Liver (tissue), 9 donors: ENCODE results near the gene COX7A2. TPM values are rescaled to one million over a fixed set of nuclear protein-coding genes. Genes with fewer than 3 reads are reported as not detected.

Source experiments
- DNase-seq: peaks from one replicate; pipeline ENCODE4 v3.0.0-alpha.2; 2017; ENCODE audit warnings: low spot score
- H3K27ac ChIP-seq, 2 donors: one replicate each; pipeline ENCODE4 v1.7.0; 2013; ENCODE audit warnings: inconsistent platforms in 2 of 2, low read length in 2 of 2, control low read depth in 1 of 2, low read depth in 1 of 2, mild to moderate bottlenecking in 1 of 2
- H3K27me3 ChIP-seq, 4 donors: one replicate each; pipeline versions ENCODE4 v1.6.1 to v1.7.0; 2013; ENCODE audit warnings: low read length in 3 of 4, inconsistent platforms in 1 of 4, mild to moderate bottlenecking in 1 of 4, moderate library complexity in 1 of 4; ENCODE audit not compliant: control insufficient read depth in 4 of 4, insufficient read depth in 4 of 4
- H3K36me3 ChIP-seq, 4 donors: one replicate each; pipeline versions ENCODE4 v1.6.1 to v1.7.0; 2013; ENCODE audit warnings: low read length in 3 of 4, mild to moderate bottlenecking in 3 of 4, low read depth in 1 of 4, moderate library complexity in 1 of 4; ENCODE audit not compliant: control insufficient read depth in 4 of 4, insufficient read depth in 3 of 4
- H3K4me1 ChIP-seq, 4 donors: one replicate each; pipeline versions ENCODE4 v1.6.1 to v1.7.0; 2013; ENCODE audit warnings: low read length in 3 of 4, mild to moderate bottlenecking in 3 of 4, moderate library complexity in 1 of 4; ENCODE audit not compliant: control insufficient read depth in 4 of 4, insufficient read depth in 4 of 4
- H3K4me3 ChIP-seq, 3 donors: one replicate each; pipeline versions ENCODE4 v1.6.1 to v1.7.0; 2013; ENCODE audit warnings: low read length in 3 of 3, control low read depth in 1 of 3, low read depth in 1 of 3, mild to moderate bottlenecking in 1 of 3
- H3K9ac ChIP-seq, 2 donors: one replicate each; pipeline ENCODE4 v1.7.0; 2013; ENCODE audit warnings: low read length in 2 of 2, mild to moderate bottlenecking in 2 of 2, moderate library complexity in 2 of 2, control low read depth in 1 of 2, low read depth in 1 of 2
- H3K9me3 ChIP-seq, 4 donors: one replicate each; pipeline versions ENCODE4 v1.6.1 to v1.7.0; 2013; ENCODE audit warnings: low read length in 3 of 4; ENCODE audit not compliant: control insufficient read depth in 4 of 4
- ATF3 ChIP-seq: IDR thresholded peaks from 2 replicates; pipeline ENCODE4 v1.6.1; 2016; ENCODE audit warnings: antibody characterized with exemption
- CTCF ChIP-seq: fragments of 150-350 bp; IDR thresholded peaks from 2 replicates; pipeline ENCODE4 v1.5.1; 2017; ENCODE audit warnings: improper control_type of control experiment, low read depth, low read length; ENCODE audit not compliant: missing input control
- EGR1 ChIP-seq, 2 donors: IDR thresholded peaks; 2 replicates each; pipeline ENCODE4 v1.6.1; 2016 to 2018; ENCODE audit warnings: antibody characterized with exemption in 2 of 2, low read depth in 2 of 2
- FOXA1 ChIP-seq: IDR thresholded peaks from 2 replicates; pipeline ENCODE4 v1.6.1; 2016; ENCODE audit warnings: antibody characterized with exemption
- FOXA2 ChIP-seq: IDR thresholded peaks from 2 replicates; pipeline ENCODE4 v1.6.1; 2016; ENCODE audit warnings: antibody characterized with exemption
- GABPA ChIP-seq, 2 donors: IDR thresholded peaks in 1 of 2; conservative IDR thresholded peaks in 1 of 2; 2 replicates each; pipeline ENCODE4 v1.6.1; 2016; ENCODE audit warnings: antibody characterized with exemption in 2 of 2, mild to moderate bottlenecking in 1 of 2, moderate library complexity in 1 of 2
- HNF4A ChIP-seq, 2 donors: conservative IDR thresholded peaks; 2 replicates each; pipeline ENCODE4 v1.6.1; 2016; ENCODE audit warnings: antibody characterized with exemption in 2 of 2, mild to moderate bottlenecking in 2 of 2
- HNF4G ChIP-seq: IDR thresholded peaks from 2 replicates; pipeline ENCODE4 v1.6.1; 2016; ENCODE audit warnings: antibody characterized with exemption
- JUND ChIP-seq, 2 donors: IDR thresholded peaks; 2 replicates each; pipeline ENCODE4 v1.6.1; 2016; ENCODE audit warnings: antibody characterized with exemption in 2 of 2
- MAX ChIP-seq: IDR thresholded peaks from 2 replicates; pipeline ENCODE4 v1.6.1; 2016; ENCODE audit warnings: antibody characterized with exemption
- NR2F2 ChIP-seq: IDR thresholded peaks from 2 replicates; pipeline ENCODE4 v1.6.1; 2016; ENCODE audit warnings: antibody characterized with exemption
- RAD21 ChIP-seq, 2 donors: IDR thresholded peaks; 2 replicates each; pipeline ENCODE4 v1.6.1; 2016; ENCODE audit warnings: antibody characterized with exemption in 2 of 2, mild to moderate bottlenecking in 2 of 2
- REST ChIP-seq: IDR thresholded peaks from 2 replicates; pipeline ENCODE4 v1.6.1; 2016; ENCODE audit warnings: antibody characterized with exemption, mild to moderate bottlenecking
- RXRA ChIP-seq, 2 donors: IDR thresholded peaks; 2 replicates each; pipeline ENCODE4 v1.6.1; 2017 to 2018; ENCODE audit warnings: antibody characterized with exemption in 2 of 2, mild to moderate bottlenecking in 1 of 2
- SP1 ChIP-seq: IDR thresholded peaks from 2 replicates; pipeline ENCODE4 v1.6.1; 2018; ENCODE audit warnings: antibody characterized with exemption, mild to moderate bottlenecking
- TAF1 ChIP-seq: conservative IDR thresholded peaks from 2 replicates; pipeline ENCODE4 v1.6.1; 2016; ENCODE audit warnings: antibody characterized with exemption, mild to moderate bottlenecking
- YY1 ChIP-seq: IDR thresholded peaks from 2 replicates; pipeline ENCODE4 v1.6.1; 2016; ENCODE audit warnings: antibody characterized with exemption, mild to moderate bottlenecking
- ZBTB33 ChIP-seq: IDR thresholded peaks from 2 replicates; pipeline ENCODE4 v1.6.1; 2016; ENCODE audit warnings: antibody characterized with exemption
- WGBS: extraction: QIAGEN DNeasy Blood & Tissue Kit; methylation state at CpG from one replicate; pipeline ENCODE4 v1.1.7; 2013; 5-methylcytosine and 5-hydroxymethylcytosine counted together
- polyA plus RNA-seq, 2 donors: library from polyadenylated mRNA; stranded (reverse) in 1 of 2; unstranded in 1 of 2; fragments of 200-250 nt in 1 of 2; fragments of >200 nt in 1 of 2; fragmentation: Nextera tagmentation in 1 of 2; extraction: Ambion mirVana in 1 of 2; gene quantifications; one replicate each; pipeline versions ENCODE4 v1.2.1 to v1.2.3, GENCODE V29; 2013 to 2015
- total RNA-seq, 2 donors: library from RNA; depleted of rRNA; stranded (reverse); fragments of >200 nt; gene quantifications; one replicate each; pipeline ENCODE4 v1.2.3, GENCODE V29; 2014
- donor health status: healthy.
- donor health status: healthy.
- donor health status: healthy.
- donor health status: healthy.
- donor health status: healthy.

The COX7A2 gene
- total and polyA plus RNA-seq, 4 donors, result 69.8 to 583 (median 289) TPM

GRCh38 chr6:75280131-75280855, 36.7 kb upstream of the COX7A2 start:
- no peak overlapping the region for H3K27ac ChIP-seq
- peaks cover 4 to 31% (median 26%) of the 10 kb centered on the region in 4 donors for H3K4me1 ChIP-seq
- TF ChIP-seq REST (no peak), HNF4A (conservative IDR thresholded peaks at IDR 0.05) (peak in 1 of 2 donors; percentile 7)
- no peaks in the 10 kb centered on the region for H3K36me3 ChIP-seq
- no peaks in the 10 kb centered on the region for H3K9me3 ChIP-seq
- no peak for DNase-seq
- H3K9ac ChIP-seq, result no peak overlapping the region
- H3K27me3 ChIP-seq, result no peaks in the 10 kb centered on the region
- no peak overlapping the region for H3K4me3 ChIP-seq
- WGBS, result 71% methylated on average over 4 of the region's 4 CpGs

GRCh38 chr6:75279418-75279817, 35.8 kb upstream of the COX7A2 start:
- H3K27ac ChIP-seq, result no peak overlapping the region
- H3K9me3 ChIP-seq, result no peaks in the 10 kb centered on the region
- WGBS, result 82% methylated on average over 2 of the region's 2 CpGs
- no peaks in the 10 kb centered on the region for H3K27me3 ChIP-seq
- H3K9ac ChIP-seq, result no peak overlapping the region
- TF ChIP-seq NR2F2 (no peak), ZBTB33 (no peak), MAX (no peak), TAF1 (no peak), RXRA (IDR thresholded peaks at IDR 0.05) (no peak), HNF4A (conservative IDR thresholded peaks at IDR 0.05) (no peak), RAD21 (IDR thresholded peaks at IDR 0.05) (no peak), ATF3 (no peak), SP1 (no peak), FOXA1 (no peak), GABPA (IDR thresholded peaks at IDR 0.05 in 1 of 2, conservative IDR thresholded peaks at IDR 0.05 in 1 of 2) (no peak), CTCF (no peak), YY1 (no peak), FOXA2 (no peak), REST (no peak), HNF4G (no peak), EGR1 (IDR thresholded peaks at IDR 0.05; ENCODE audit: low read depth in 2 of 2) (no peak), JUND (IDR thresholded peaks at IDR 0.05) (no peak)
- H3K4me1 ChIP-seq, result peaks cover 4 to 31% (median 26%) of the 10 kb centered on the region in 4 donors
- no peaks in the 10 kb centered on the region for H3K36me3 ChIP-seq
- H3K4me3 ChIP-seq, result no peak overlapping the region
- no peak for DNase-seq
